Stimulated activated CD8-positive, alpha-beta memory T cell treated with anti-CD3 and anti-CD28 coated beads, Interleukin-15, amount 100 ng/mL, for 1 hour (primary cell): ENCODE results near the gene BCAR1.
"Not testable (repeated sequence)": the region's sequence is repeated elsewhere in the genome, so short reads cannot be mapped to it uniquely, and the experiment has no call there.

Source experiments
- DNase-seq: peaks from one replicate; pipeline ENCODE4 v3.0.0-alpha.2; 2020; ENCODE audit warnings: low read depth

Gene BCAR1

DNA sequence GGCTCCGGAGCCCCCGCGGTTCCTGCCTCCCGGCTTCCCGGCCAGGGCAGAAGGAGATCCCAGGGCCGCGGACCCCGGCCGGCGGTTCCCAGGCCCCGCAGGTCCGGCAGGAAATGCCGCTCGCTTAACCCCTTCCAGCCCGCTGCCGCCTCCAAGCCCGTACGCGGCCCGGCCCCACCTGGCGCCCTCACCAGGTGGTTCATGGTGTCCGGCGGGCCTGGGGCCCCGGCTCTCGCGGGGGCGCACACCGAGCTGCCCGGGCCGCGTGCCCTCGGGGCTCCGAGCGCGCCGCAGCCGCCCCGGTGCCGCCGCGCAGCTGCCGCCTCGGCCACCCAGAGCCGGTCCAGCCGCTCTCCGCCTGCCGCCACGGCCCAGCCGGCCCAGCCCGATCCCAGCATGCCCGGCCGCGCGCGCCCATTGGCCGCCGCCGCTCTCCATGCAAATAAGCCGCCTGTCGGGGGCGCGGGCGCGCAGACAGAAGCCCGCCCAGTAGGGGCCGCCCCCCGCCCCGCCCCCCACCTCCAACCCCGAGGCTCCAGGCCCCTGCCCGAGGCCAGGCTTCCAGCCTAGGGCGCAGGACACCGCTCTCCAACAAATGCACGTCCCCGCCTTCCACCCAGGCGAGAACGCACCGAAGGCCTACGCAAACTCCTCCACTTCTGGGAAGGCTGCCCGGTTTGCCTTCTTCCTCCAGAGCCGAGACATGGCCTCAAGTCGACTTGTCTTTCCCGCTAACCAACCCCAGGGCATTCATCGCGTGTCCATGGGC, at the start of gene BCAR1:
TSS of gene BCAR1 (minus strand) at position 345 of the 769 bp plus-strand sequence. CDS start at position 203, 142 bp downstream.
- DNase-seq, result no peak

DNA sequence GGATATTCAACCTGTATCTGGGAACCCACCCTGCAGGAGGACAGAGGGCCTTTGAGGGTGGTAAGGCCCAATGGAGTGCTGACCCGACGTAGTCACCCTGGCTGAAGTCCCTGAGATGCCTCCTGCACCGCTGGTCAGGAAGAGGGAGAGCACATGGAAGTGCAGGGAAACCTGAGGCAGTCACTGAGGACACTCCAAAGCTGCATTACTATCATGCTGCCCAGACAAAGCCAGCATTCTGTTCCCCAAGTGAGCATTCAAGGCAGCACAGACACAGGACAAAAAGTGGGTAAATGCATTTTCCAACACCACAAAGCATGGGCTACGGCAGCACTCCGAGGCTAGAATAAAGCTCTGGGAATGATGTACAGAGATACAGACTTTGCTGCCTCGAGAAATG, 46.8 kb upstream of the BCAR1 start:
- no peak for DNase-seq

GRCh38 chr16:75296606-75297005, 45.2 kb upstream of the BCAR1 start:
- no peak for DNase-seq

DNA sequence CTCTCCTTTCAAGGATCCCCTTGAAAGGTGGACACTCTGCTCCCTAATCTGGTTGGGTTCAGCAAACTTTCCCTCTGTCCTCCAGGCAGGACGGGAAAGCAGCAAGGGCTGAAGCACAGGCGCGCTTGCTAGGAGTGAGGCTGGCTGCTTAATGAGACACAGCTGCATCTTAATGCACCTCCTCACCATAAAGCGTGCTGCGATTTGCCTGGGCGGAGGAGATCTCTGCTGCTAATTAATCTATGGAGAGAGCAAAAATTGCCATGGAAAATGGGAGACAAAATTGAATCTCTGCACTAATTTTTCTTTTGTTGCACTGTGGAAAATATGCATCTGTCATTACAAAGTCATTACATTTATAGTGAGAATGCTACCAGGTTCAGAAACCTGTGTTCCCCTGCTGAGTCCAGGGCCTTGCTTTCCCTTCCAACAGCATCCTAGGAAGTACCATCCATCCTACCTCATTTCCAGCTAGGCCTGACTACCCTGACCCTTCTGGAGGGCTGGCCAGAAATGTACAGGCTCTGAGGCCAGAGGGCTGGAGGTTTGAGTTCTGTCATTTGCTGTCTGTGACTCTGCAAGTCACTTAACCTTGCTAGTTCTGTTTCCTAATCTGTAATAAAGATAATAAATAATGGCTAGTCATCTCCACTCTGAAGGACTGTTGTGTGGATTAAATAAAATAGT, 43.5 kb upstream of the BCAR1 start:
- no peak for DNase-seq

- no peak for DNase-seq
Observed at GRCh38 chr16:75293772-75294171, 42.3 kb upstream of the BCAR1 start.

DNA sequence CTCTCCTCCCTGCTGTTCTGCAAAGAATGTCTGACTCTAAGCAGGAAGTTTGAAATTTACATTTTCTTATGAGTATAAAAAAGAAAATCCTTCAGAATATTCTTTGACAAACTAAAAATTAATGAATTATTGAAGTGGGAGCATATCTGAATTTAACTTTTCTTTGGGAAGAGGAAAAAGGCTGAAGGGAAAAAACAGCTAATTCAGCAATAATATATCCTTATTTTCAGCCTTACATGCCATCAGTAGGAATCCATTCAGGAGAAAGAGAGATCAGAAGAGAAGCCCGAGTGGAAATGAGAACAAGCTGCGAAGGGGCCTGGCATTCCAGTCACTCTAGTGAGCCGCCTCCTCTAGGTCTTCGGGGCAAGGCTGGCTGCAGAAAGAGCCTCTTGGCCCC, 41.7 kb upstream of the BCAR1 start:
- DNase-seq, result no peak

GRCh38 chr16:75292691-75293090, 41.3 kb upstream of the BCAR1 start:
- no peak for DNase-seq

- DNase-seq, result no peak
Observed at GRCh38 chr16:75289189-75289588, 37.8 kb upstream of the BCAR1 start.

DNA sequence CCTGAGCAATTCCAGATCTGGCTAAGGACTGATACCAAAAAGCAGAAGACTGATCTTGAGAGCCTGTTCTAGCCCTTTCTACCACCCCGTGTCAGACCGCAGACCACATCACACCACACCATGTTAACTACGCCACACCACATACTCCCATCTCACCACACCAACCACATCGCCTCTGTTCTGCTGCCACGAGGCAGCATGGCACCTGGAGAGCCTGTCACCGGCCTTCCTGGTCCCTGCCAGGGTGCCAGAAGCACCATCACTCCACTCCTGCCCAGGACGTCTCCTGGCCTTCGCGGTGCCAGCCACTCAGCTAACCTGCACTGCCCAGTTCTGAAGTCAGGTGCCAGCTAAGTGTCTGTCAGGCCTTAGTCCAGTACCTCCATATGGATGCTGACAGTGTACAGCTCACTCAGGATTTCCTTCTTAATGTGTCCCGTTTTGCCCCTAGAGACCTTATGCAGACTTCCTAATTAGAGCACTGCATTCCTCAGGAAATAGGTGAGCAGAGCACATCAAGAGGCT, 37.2 kb upstream of the BCAR1 start:
- peak; percentile 22 for DNase-seq

- no peak for DNase-seq
Observed at GRCh38 chr16:75288181-75288580, 36.8 kb upstream of the BCAR1 start.

DNA sequence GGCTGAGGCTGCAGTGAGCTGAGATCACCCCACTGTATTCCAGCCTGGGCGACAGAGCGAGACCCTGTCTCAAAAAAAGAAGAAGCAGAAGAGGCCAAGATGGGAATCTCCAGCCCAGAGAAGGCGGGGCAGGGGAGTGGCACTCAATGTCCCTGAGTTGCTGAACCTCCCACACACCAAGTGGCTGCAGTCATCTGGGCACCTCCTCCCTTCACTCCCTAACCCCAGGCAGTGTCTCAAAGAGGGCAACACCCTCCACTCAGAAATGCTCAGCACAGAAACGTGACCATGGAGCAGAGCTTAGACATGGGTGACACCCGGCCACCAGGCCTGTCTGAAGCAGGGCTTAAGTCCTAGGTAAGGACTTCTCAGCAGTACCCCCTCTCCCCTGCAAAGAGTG, 36.3 kb upstream of the BCAR1 start:
- DNase-seq, result no peak

- DNase-seq, result no peak
Observed at GRCh38 chr16:75286389-75286788, 35.0 kb upstream of the BCAR1 start.

DNA sequence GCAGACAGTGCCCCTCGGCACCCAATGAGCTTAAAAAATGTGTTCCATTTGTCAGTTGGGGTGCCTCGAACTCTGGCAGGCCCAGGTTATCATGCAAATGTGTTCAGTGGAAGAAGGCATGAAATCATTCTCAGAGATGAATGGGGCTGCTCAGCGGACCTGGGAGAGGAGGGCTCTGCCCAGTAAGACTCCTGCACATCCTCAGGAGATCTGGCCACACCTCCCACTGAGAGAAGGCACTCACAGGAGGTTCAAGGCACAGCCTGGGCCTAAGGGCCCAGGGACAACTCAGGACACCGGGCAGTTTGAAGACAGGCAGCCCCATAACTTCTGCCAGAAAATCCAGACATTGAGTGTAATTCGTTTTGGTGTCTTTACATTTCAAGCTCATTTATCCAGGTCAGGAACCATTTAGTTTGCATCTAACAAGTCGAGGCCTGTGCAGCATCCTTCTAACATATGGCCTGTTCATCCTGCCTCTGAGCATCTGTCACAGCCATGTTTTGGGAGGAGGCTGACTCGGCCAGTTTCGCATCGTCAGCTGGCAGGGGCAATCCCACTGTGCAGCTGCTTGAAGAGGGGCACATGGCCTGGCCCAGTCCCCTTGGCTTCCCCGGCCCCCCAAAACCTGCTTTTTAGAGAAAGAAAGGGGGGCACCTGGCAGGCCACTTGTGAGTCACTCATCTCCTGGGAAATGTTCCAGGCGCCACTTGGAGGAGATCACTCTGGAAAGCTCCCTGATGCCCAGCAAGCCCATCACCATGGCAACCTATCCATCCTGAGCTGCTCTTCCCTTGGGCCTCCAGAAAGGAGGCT, 31.2 kb upstream of the BCAR1 start:
- no peak for DNase-seq

DNA sequence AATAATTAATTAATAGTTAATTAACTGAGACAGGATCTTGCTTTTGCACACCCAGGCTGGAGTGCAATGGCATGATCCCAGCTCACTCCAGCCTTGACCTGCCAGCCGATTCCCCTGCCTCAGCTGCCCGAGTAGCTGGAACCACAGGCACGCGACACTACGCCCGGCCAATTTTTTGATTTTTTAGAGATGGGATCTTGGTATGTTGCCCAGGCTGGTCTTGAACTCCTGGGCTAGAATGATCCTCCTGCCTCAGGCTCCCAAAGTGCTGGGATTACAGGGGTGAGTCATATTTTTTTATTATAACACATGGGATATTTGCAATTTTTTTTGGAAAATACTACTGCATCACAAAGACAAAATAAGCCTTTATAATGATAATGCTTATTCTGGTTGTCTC, 30.4 kb upstream of the BCAR1 start:
- DNase-seq, result no peak

DNA sequence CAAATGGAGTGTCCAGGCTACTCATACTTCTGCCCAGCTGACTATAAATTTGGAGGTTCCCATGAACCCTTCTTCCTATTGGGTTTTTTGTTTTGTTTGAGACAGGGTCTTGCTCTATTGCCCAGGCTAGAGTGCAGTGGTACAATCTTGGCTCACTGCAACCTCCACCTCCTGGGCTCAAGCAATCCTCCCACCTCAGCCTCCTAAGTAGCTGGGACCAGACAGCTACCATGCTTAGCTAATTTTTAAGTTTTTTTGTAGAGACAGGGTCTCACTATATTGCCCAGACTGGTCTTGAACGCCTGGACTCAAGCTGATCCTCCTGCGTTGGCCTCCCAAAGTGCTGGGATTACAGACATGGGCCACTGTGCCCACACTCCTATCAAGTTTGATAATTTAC, 29.6 kb upstream of the BCAR1 start:
- not testable (repeated sequence) for DNase-seq

GRCh38 chr16:75280331-75280804, 28.9 kb upstream of the BCAR1 start:
- no peak for DNase-seq

DNA sequence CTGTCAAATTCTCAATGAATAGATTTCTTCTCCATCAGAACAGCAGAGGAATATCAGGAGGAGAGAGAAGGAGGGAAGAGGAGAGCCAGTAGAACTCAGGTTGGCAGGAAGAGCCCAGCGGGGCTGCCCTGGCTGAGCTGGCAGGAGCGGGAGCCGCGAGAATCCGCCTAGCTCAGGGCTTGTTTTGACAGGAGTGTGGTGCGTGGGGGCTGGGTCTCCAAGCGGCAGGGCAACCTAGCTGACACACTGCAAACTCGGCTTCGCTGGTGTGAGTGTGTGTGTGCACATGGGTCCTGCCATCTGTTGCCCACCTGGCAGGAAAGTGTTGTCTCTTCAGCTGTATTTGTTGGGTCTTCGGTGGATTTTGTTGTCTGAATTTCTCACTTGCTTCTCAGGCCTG, 27.9 kb upstream of the BCAR1 start:
- no peak for DNase-seq

DNA sequence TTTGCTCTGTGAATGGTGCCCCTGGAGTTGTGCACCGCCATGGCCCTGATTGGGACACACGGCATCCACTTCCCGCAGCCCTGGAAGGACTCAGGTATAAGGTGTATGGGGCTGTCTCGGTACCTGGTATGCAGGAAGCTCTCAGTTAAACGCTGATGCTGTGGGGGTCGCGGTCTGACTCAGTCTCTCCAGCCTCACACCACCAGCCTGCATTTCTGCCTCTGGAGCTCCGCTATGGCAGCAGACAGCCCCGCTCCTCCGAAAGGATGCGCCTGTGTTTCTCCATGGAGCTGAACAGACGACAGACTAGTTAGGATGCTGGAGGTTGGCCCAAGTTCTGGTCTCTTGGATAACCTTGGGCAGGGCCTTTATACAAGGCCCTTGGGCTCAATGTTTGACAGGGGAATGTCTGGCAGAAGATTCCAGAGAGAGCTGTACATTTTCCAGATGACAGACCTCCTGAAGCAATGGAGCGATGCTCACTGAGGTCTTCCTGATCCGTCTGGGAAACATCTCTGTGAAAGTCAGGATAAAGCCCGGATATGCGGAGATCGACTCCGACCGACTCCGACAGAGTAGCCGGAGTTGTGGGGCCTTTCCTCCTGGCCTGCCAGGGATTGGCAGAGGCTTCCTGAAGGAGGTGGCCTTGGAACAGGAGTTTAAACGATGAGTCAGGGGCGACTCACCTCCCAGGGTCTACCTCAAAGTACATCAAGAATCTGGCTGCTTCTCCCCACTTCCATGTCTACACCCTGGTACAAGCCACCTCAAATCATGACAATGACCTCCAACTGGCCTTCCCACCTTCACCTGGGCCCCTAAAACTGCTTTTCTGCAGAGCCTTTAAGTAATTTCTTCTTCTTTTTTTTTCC, 21.9 kb upstream of the BCAR1 start:
- DNase-seq, result no peak

DNA sequence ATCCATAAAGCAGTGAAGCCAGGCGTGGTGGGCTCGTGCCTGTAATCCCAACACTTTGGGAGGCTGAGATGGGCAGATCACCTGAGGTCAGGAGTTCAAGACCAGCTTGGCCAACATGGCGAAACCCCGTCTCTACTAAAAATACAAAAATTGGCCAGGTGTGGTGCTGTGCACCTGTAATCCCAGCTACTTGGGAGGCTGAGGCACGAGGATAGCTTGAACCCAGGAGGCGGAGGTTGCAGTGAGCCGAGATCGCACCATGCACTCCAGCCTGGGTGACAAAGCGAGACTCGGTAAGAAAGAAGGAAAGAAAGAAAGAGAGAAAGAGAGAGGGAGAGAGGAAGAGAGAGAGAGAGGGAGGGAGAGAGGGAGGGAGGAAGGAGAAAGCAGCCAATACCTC, 21.2 kb upstream of the BCAR1 start:
- DNase-seq, result not testable (repeated sequence)

DNA sequence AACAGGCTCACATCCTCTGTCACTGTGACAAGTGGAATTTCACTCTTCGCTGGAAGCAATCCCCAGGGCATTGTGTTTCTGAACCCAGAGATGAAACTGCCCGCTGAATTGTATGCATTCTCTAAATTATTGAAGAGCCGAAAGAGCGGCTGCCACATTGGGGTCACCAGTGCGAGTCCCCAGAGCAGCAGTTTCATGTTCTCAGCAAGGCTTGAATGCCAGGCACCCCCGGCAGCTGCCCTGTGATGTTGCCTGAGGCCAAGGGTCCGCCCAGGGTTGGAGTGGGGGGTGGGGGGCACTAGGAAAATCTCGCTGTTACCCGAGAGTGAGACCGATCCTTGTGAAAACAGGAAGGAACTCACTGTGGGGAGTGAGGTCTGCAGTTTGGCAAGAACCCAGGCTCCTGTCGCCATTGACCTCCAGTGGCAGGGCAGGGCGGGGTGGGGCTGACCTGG, 20.7 kb upstream of the BCAR1 start:
- no peak for DNase-seq

DNA sequence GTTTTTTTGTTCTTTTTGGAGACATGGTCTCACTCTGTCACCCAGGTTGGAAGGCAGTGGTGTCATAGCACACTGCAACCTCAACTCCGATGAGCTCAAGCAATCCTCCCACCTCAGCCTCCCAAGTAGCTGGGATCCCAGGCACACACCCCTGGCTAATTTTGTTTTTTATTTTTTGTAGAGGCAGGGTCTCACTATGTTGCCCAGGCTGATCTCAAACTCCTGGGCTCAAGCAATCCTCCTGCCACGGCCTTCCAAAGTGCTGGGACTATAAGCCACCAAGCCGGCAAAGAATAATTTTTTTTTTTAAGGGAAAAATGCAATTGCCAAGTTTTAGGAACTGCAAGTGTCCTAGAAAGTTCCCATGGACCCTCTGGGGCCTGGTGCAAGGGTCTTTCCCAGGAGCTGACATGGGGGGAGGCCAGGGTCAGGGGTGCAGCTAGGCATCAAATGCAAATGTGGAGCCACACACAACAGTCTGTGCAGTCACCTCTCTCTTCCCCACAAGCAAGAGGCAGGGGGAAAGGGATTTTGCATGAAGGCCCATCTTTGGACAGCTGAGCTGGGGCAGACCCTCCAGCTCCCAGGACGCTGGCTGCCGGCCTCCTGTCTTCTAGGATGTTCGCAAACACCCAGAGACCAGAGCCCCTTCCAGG, 20.1 kb upstream of the BCAR1 start:
- DNase-seq, result no peak
